Sigmoid colon (tissue), 7 donors: ENCODE results near the gene PTPA. TPM values are rescaled to one million over a fixed set of nuclear protein-coding genes. Genes with fewer than 3 reads are reported as not detected.

ENCODE experiments used
- DNase-seq: peaks from one replicate; pipeline ENCODE4 v3.0.0-alpha.2; 2019
- H3K27ac ChIP-seq, 4 donors: fragments of 200-600 bp; sonication (generic); one replicate each; pipeline ENCODE4 v1.5.1; 2016 to 2019; ENCODE audit warnings: mild to moderate bottlenecking in 1 of 4
- H3K27me3 ChIP-seq, 3 donors: fragments of 200-600 bp; sonication (generic); one replicate each; pipeline ENCODE4 v1.5.1; 2019; ENCODE audit warnings: mild to moderate bottlenecking in 1 of 3
- H3K36me3 ChIP-seq, 4 donors: fragments of 200-600 bp; sonication (generic); one replicate each; pipeline ENCODE4 v1.5.1; 2016 to 2019
- H3K4me1 ChIP-seq, 4 donors: fragments of 200-600 bp; sonication (generic); one replicate each; pipeline ENCODE4 v1.5.1; 2017 to 2019
- H3K4me3 ChIP-seq, 4 donors: fragments of 200-600 bp; sonication (generic); one replicate each; pipeline ENCODE4 v1.5.1; 2017 to 2019; ENCODE audit warnings: mild to moderate bottlenecking in 2 of 4, moderate library complexity in 1 of 4
- H3K9me3 ChIP-seq, 4 donors: fragments of 200-600 bp in 3 of 4; sonication (generic) in 3 of 4; one replicate each; pipeline versions ENCODE4 v1.5.1 to v1.6.1; 2013 to 2019
- EP300 ChIP-seq, 4 donors: sonication (generic); formaldehyde crosslinking; IDR thresholded peaks; one replicate each; pipeline ENCODE4 v1.6.1; 2017; ENCODE audit warnings: antibody characterized with exemption in 4 of 4
- POLR2A ChIP-seq, 2 donors: fragments of 450-650 bp; IDR thresholded peaks; one replicate each; pipeline ENCODE4 v1.6.1; 2016; ENCODE audit warnings: antibody characterized with exemption in 2 of 2, mild to moderate bottlenecking in 2 of 2, moderate library complexity in 2 of 2
- POLR2AphosphoS5 ChIP-seq, 4 donors: sonication (generic); formaldehyde crosslinking; IDR thresholded peaks; one replicate each; pipeline ENCODE4 v1.6.1; 2017; ENCODE audit warnings: antibody characterized with exemption in 4 of 4
- WGBS, 2 donors: extraction: QIAGEN DNeasy Blood & Tissue Kit; methylation state at CpG; one replicate each; pipeline ENCODE4 v1.1.7; 2013; 5-methylcytosine and 5-hydroxymethylcytosine counted together
- intact Hi-C: fragments of 100-400 bp; cut with DNase I; formaldehyde crosslinking; loops from one replicate; pipeline ENCODE4 v1.15.1; 2023
- polyA plus RNA-seq, 3 donors: library from polyadenylated mRNA; stranded (reverse); fragments of 200-250 nt; gene quantifications; one replicate each; pipeline ENCODE4 v1.2.3, GENCODE V29; 2013
- total RNA-seq, 4 donors: library from RNA; depleted of rRNA; stranded (reverse); fragments of >200 nt; gene quantifications; one replicate each; pipeline ENCODE4 v1.1.0, GENCODE V29; 2016
- TF ChIP-seq, protein P1 (sequence below), 4 experiments: fragments of 450-650 bp in 3 of 4; fragments of 200-600 bp in 1 of 4; IDR thresholded peaks; one replicate each; pipeline ENCODE4 v1.5.1; 2016 to 2019; ENCODE audit warnings: antibody characterized with exemption in 4 of 4, mild to moderate bottlenecking in 3 of 4, moderate library complexity in 2 of 4
- donor health status: healthy with polysubstance abuse.
- donor health status: Bipolar disorder and iron deficiency.
- donor health status: healthy.

Gene PTPA
- total and polyA plus RNA-seq, 7 donors, result 50.2 to 141 (median 78.5) TPM

DNA sequence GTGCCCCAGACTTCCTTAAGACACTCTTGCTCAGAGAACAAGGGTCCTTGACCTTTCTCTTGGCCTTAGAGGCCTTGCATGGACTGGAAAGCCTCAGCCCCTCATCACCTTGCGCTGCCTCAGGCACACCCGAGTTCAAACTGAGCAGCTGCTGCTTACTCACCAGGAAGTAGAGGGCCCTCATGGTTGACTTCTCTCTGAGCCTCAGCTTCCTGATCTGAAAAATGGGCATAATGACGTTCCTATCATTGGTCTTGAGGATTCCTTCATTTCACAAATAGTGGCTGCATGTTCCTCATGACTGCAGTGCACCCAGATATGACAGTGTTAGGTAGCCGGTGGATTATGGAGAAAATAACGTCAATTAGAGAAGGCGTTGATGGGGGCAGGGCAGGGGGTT lies 38.2 kb downstream of the PTPA start:
- Histone ChIP-seq H3K27ac (peak overlapping the region in 2 of 4 donors; percentile 3 to 18), H3K9me3 (no peaks in the 10 kb centered on the region), H3K4me1 (peaks cover 0 to 50% (median 36%) of the 10 kb centered on the region in 4 donors), H3K4me3 (no peak overlapping the region), H3K27me3 (no peaks in the 10 kb centered on the region), H3K36me3 (peaks cover 0 to 43% (median 24%) of the 10 kb centered on the region in 4 donors)
- intact Hi-C loops, result no loop called here
- TF ChIP-seq POLR2AphosphoS5 (IDR thresholded peaks at IDR 0.05), result no peak
- no peak for TF ChIP-seq EP300 (IDR thresholded peaks at IDR 0.05)
- no peak for TF ChIP-seq POLR2A (IDR thresholded peaks at IDR 0.05)
- TF ChIP-seq, protein P1, sequence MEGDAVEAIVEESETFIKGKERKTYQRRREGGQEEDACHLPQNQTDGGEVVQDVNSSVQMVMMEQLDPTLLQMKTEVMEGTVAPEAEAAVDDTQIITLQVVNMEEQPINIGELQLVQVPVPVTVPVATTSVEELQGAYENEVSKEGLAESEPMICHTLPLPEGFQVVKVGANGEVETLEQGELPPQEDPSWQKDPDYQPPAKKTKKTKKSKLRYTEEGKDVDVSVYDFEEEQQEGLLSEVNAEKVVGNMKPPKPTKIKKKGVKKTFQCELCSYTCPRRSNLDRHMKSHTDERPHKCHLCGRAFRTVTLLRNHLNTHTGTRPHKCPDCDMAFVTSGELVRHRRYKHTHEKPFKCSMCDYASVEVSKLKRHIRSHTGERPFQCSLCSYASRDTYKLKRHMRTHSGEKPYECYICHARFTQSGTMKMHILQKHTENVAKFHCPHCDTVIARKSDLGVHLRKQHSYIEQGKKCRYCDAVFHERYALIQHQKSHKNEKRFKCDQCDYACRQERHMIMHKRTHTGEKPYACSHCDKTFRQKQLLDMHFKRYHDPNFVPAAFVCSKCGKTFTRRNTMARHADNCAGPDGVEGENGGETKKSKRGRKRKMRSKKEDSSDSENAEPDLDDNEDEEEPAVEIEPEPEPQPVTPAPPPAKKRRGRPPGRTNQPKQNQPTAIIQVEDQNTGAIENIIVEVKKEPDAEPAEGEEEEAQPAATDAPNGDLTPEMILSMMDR (IDR thresholded peaks at IDR 0.05), result no peak
- DNase-seq, result no peak
- WGBS, 2 donors, result 79 to 84% methylated on average over 6 of the region's 6 CpGs

GRCh38 chr9:129150122-129150521 lies 38.9 kb downstream of the PTPA start:
- no peaks in the 10 kb centered on the region for H3K27me3 ChIP-seq
- peaks cover 0 to 43% (median 29%) of the 10 kb centered on the region in 4 donors for H3K4me1 ChIP-seq
- H3K4me3 ChIP-seq, result no peak overlapping the region
- no peaks in the 10 kb centered on the region for H3K9me3 ChIP-seq
- intact Hi-C loops, result no loop called here
- peaks cover 0 to 50% (median 26%) of the 10 kb centered on the region in 4 donors for H3K36me3 ChIP-seq
- DNase-seq, result peak; percentile 65
- H3K27ac ChIP-seq, result peak overlapping the region in 1 of 4 donors; percentile 3
- 90 to 92% methylated on average over 10 of the region's 10 CpGs for WGBS, 2 donors
- TF ChIP-seq, protein P1 (IDR thresholded peaks at IDR 0.05), result no peak
- no peak for TF ChIP-seq POLR2A (IDR thresholded peaks at IDR 0.05)
- TF ChIP-seq EP300 (IDR thresholded peaks at IDR 0.05), result no peak
- no peak for TF ChIP-seq POLR2AphosphoS5 (IDR thresholded peaks at IDR 0.05)

DNA sequence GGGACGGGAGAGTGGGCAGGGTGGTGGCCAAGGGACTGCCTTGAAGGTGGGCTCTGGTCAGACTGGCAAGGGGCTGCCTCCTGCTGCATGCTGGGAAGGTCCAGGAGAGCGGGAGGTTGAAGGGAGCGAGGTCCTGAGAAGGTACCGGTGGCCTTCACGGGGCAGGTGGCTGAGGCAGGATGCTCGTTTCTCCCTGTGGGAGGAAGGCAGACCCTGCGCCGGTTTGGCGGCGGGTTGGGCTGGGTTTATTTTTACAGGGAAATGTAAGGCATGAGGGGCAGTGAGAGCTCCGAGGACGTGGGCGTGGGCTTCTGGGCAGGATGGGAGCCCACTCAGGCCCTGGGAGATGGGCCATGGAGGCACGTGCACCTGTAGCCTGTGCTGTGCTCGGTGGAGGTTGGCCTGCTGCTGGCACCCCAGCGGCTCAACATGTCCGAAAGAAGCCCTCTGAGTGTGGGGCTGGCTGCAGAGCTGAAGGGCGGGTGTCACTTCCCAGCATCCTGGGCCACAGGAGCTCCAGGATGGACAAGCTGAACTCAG lies 39.5 kb downstream of the PTPA start:
- Histone ChIP-seq H3K27me3 (no peaks in the 10 kb centered on the region), H3K36me3 (peaks cover 0 to 52% (median 28%) of the 10 kb centered on the region in 4 donors), H3K4me3 (no peak overlapping the region), H3K27ac (no peak overlapping the region), H3K9me3 (no peaks in the 10 kb centered on the region), H3K4me1 (peaks cover 0 to 37% (median 23%) of the 10 kb centered on the region in 4 donors)
- 88 to 91% methylated on average over 18 of the region's 18 CpGs for WGBS, 2 donors
- no peak for DNase-seq
- TF ChIP-seq, protein P1 (IDR thresholded peaks at IDR 0.05), result no peak
- TF ChIP-seq EP300 (IDR thresholded peaks at IDR 0.05), result no peak
- intact Hi-C loops, result no loop called here

DNA sequence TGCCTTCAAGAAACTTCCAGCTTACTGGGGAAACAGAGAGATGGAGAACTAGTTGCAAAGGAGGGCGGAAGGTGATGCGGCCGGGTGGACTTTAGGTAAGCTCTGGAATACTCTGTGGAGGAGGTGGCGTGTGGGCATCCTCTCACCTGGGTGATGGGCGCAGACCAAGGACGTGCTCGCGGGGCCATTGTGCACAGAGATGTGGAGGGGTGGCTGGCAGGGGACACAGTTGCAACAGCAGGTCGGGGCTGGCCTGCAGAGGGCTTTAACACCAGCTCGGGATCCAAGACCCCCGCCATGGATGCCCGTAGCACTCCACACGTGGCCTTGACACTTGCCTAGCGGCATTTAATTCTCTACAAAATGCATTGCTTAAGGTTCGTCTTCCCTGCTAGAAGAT lies 40.3 kb downstream of the PTPA start:
- peaks cover 0 to 52% (median 28%) of the 10 kb centered on the region in 4 donors for H3K36me3 ChIP-seq
- TF ChIP-seq POLR2A (IDR thresholded peaks at IDR 0.05) (no peak), POLR2AphosphoS5 (IDR thresholded peaks at IDR 0.05) (no peak)
- no peak overlapping the region for H3K27ac ChIP-seq
- no peaks in the 10 kb centered on the region for H3K9me3 ChIP-seq
- WGBS, 2 donors, result 94% methylated on average over 15 of the region's 15 CpGs
- no peak overlapping the region for H3K4me3 ChIP-seq
- peak; percentile 63 for DNase-seq
- intact Hi-C loops, result no loop called here
- no peaks in the 10 kb centered on the region for H3K27me3 ChIP-seq
- H3K4me1 ChIP-seq, result peaks cover 0 to 30% (median 16%) of the 10 kb centered on the region in 4 donors

DNA sequence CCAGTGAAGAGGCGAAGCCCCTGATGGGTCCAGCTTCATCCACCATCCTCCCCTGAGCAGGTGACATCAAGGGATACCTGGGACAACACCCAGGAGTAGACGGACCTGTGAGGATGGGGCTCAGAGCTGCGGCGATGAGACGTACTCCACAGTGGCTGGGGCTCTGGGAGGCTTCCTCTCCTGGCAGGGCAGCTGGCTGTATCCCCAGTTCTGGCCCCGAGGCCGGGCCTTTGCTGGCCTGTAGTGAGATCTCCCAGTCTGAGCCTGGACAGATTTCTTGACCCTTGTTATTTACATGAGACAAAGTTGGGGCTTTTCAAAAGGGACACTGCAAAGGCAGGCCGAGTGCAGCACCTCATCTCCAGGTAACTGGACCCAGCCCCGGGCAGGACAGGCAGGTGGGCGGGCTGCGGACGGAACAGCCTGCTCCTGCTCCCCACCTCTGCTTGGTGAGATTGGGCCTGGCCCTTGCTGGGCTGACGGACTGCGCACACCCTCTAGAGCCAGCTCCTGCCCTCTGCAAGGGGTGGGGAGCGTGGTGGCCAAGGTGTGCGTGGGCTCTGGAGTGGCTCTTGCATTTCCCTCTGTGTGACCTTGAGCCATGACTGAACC lies 43.8 kb downstream of the PTPA start:
- no peak for DNase-seq
- 93% methylated on average over 16 of the region's 16 CpGs for WGBS, 2 donors
- Histone ChIP-seq H3K27ac (no peak overlapping the region), H3K4me3 (no peak overlapping the region), H3K36me3 (peaks cover 0 to 33% (median 13%) of the 10 kb centered on the region in 4 donors), H3K9me3 (no peaks in the 10 kb centered on the region), H3K27me3 (no peaks in the 10 kb centered on the region), H3K4me1 (peaks cover 0 to 4% (median 0%) of the 10 kb centered on the region in 4 donors)
- TF ChIP-seq EP300 (IDR thresholded peaks at IDR 0.05), result no peak
- TF ChIP-seq, protein P1 (IDR thresholded peaks at IDR 0.05), result no peak
- no peak for TF ChIP-seq POLR2AphosphoS5 (IDR thresholded peaks at IDR 0.05)
- no peak for TF ChIP-seq POLR2A (IDR thresholded peaks at IDR 0.05)
- intact Hi-C loops, result no loop called here
